ENCODE data around the gene DPM1.

Gene DPM1
- 88.1 to 108 reads per million in 2 donors for total RNA-seq

- DNase-seq: peak; percentile 66 to 92 (median 84)
Observed at GRCh38 chr20:50957798-50958614, at the start of gene DPM1. DPM1 (minus strand) TSS chr20:50958532; CDS start chr20:50958523, 9 bp downstream.

- DNase-seq: no peak
Observed at GRCh38 chr20:51005214-51005613, 46.9 kb upstream of the DPM1 start.

GRCh38 chr20:51004781-51005180 is 46.4 kb upstream of the DPM1 start:
- DNase-seq: no peak

DNA sequence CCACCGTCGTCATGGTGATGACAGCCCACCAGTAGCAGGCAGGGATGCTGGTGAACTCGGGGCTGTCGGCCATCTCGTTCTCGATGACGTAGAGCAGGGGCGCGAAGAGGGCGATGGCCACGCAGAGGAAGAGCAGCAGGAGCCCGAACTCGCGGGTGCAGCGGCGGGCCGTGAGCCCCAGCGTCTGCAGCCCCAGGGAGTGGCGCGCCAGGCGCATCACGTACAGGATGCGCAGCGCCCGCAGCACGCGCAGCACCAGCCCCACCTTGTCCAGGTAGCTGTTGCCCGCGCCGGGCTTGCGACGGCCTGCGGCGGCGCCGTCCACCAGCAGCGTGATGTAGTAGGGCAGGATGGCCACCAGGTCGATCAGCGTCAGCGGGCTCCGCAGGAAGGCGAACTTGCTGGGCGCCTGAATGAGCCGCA is 46.0 kb upstream of the DPM1 start:
- DNase-seq: no peak

GRCh38 chr20:51003753-51004152 is 45.4 kb upstream of the DPM1 start:
- no peak for DNase-seq

DNA sequence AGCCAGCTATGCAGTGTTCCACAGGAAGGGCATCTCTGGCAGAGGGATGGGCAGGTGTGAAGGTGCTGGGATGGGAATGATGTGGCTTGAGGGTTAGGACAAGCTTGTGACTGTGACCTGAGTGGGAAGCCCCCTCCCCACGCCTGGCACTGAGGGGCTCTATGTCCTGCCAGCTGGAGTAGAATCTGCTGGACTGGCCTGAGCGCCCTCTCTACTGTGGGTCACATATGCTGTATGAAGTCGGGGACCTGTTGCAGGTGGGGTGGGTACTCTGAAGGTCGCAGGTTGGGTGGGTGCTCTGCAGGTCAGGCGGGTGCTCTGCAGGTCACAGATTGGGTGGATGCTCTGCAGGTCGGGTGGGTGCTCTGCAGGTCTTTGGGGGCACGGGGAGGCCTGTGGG is 44.3 kb upstream of the DPM1 start:
- DNase-seq: no peak

- no peak for DNase-seq
Observed at GRCh38 chr20:51001430-51002265, 43.3 kb upstream of the DPM1 start.

DNA sequence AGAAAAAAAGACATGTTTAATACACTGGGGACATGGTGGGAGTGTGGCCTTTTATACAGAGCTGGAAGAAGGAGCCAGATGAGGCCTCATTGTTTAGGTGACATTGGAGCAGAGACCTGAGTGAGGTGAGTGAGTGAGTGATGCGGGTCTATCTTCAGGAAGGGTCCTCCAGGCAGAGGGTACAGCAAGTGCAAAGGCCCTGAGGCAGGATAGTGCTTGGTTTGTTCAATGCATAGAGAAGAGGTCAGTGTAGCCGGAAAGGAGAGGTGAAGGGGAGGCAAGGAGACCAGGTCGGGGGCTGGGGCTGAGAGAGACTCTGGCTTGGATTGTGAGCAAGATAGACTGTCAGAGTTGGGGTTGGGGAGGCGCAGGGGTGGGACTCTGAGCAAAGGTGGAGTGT is 41.0 kb upstream of the DPM1 start:
- no peak for DNase-seq

DNA sequence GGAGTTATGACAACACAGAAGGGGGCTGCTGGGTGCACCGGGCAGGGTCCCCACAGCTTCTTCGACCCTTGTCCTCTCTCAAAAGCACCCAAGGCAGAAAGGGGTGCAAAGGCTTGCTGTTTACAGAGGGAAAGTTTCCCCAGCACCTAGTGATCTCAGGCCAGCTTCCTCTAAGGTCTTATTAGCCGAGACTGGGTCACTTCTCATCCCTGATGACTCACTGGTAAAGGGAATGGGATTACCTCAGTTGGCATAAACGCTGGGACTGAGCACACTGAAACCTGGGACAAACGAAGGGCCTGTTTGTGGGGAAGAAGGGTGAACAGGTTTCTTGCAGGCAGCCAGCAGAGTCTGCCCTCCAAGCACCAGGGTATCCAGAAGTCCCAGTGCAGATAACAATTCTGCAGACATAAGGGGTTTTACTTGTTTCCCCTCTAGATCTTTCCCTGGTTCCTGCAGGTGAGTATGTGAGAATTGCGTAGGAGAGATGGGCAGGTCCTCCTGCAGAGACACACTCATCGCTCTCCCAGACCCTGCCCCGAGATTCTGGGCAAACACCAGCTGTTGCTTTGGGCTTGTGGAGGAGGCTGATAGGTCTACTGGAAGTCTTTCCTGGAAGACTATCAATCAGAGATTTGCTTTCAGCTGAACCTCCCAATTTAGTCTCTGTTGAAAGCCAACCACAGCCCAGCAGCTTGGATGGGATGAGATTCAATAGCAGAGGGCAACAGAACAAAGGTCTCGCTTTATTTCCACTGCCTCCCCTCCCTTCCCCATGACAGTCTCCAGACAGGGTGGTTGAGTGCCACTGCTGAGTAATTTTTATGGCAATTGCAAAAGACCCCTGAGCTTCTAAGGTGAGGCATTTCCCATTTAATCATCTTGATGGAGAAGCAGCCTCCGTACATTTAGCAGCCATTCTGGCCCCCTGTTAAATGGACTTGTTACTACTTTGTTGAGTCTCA is 38.9 kb upstream of the DPM1 start:
- no peak for DNase-seq

DNA sequence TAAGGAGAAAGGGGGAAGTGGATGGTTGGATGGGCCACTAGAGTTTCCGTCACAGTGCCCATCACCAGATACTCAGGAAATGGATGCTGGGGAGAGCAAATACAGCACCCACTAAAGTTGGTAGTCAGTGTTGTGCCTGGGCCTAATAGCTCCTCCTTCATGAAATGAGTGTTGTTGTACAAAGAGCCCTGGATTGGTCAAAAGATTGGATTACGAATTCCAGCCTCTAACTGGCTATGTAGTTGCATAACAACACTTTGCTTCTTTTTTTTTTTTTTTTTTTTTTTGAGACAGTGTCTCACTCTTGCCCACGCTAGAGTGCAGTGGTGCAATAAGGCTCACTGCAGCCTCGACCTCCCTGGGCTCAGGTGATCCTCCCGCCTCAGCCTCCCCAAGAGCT is 37.2 kb upstream of the DPM1 start:
- no peak for DNase-seq

- no peak for DNase-seq
Observed at GRCh38 chr20:50993876-50994275, 35.5 kb upstream of the DPM1 start.

- peak in 2 of 5 experiments; percentile 17 to 74 for DNase-seq
Observed at GRCh38 chr20:50992733-50993457, 34.6 kb upstream of the DPM1 start.

- DNase-seq: no peak
Observed at GRCh38 chr20:50992336-50992732, 34.0 kb upstream of the DPM1 start.

GRCh38 chr20:50991076-50991475 is 32.7 kb upstream of the DPM1 start:
- DNase-seq: no peak

GRCh38 chr20:50987493-50988210 is 29.3 kb upstream of the DPM1 start:
- DNase-seq: peak in 4 of 5 experiments; percentile 23 to 62 (median 36)

- DNase-seq: no peak
Observed at GRCh38 chr20:50983321-50983720, 25.0 kb upstream of the DPM1 start.

- DNase-seq: no peak
Observed at GRCh38 chr20:50982363-50982762, 24.0 kb upstream of the DPM1 start.

DNA sequence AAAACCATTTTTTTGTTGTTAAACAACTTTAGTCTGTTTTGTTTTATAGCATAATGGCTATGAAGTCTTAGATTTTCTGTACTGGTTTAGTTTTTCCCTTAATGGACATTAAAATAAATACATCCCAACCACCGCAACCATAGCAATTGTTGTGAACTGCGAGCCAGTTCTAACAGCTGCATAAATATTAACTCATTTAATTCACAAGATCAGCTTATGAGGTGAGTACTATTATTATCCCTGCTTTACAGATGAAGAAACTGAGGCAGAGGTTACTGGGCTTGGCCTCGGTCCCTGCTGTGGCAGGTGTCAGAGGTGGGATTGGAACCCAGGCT is 23.3 kb upstream of the DPM1 start:
- DNase-seq: no peak

GRCh38 chr20:50980851-50981713 is 22.8 kb upstream of the DPM1 start:
- peak in 4 of 5 experiments; percentile 20 to 52 (median 41) for DNase-seq

GRCh38 chr20:50980071-50980681 is 21.8 kb upstream of the DPM1 start:
- no peak for DNase-seq

Measured in T-helper 2 cell (primary cell).